ENCODE data around the gene TBC1D12.

DNA sequence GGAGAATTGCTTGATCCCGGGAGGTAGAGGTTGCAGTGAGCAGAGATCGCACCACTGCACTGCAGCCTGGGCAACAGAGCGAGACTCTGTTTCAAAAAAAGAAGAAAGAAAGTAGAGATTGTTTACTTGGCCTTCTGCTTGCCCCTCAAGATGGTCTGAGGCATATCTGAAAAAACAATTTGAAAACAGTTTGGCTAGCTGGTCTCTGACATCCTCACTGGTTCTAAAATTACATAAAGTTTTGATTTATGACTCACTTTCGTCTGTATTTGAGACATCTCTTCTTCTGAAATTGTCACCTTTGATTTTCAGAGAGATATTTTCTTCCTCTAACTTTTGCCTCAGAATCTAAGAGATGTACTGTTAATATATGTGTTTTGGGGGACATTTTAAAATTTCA, 93.7 kb downstream of the TBC1D12 start:
- TF ChIP-seq CTCF (IDR thresholded peaks at IDR 0.05) (no peak), POLR2A (IDR thresholded peaks at IDR 0.05) (no peak), POLR2AphosphoS5 (IDR thresholded peaks at IDR 0.05) (no peak), EP300 (IDR thresholded peaks at IDR 0.05) (no peak)

Measured in suprapubic skin (tissue), 4 donors.